GM06990 (cell line): ENCODE measurements around the gene UBE2D4.

ENCODE experiments used
- DNase-seq: peaks from one replicate; pipeline ENCODE4 v3.0.0-alpha.2; 2011; ENCODE audit not compliant: insufficient read length; ENCODE audit errors: extremely low read depth
- H3K27me3 ChIP-seq: replicated peaks from 2 replicates; pipeline ENCODE4 v1.6.0; 2011; ENCODE audit warnings: low read length; ENCODE audit not compliant: control insufficient read depth, insufficient read depth
- H3K36me3 ChIP-seq: 2 replicates; pipeline ENCODE4 v1.5.1; 2011; ENCODE audit warnings: low read length; ENCODE audit not compliant: control insufficient read depth, insufficient read depth
- H3K4me3 ChIP-seq: replicated peaks from 2 replicates; pipeline ENCODE4 v1.5.1; 2011; ENCODE audit warnings: low read depth, mild to moderate bottlenecking, control low read depth, low read length
- CTCF ChIP-seq: IDR thresholded peaks from 2 replicates; pipeline ENCODE4 v1.5.1; 2011; ENCODE audit warnings: low read length, control low read depth, mild to moderate bottlenecking, inconsistent platforms; ENCODE audit not compliant: insufficient read depth, poor library complexity, severe bottlenecking

The UBE2D4 gene

GRCh38 chr7:43942997-43943396 lies 16.8 kb downstream of the UBE2D4 start:
- TF ChIP-seq CTCF: no peak
- no peak overlapping the region for H3K4me3 ChIP-seq
- no peaks in the 10 kb centered on the region for H3K27me3 ChIP-seq
- no peaks in the 10 kb centered on the region for H3K36me3 ChIP-seq
- DNase-seq: no peak

- H3K36me3 ChIP-seq: no peaks in the 10 kb centered on the region
- no peak for TF ChIP-seq CTCF
- no peak overlapping the region for H3K4me3 ChIP-seq
- H3K27me3 ChIP-seq: no peaks in the 10 kb centered on the region
- no peak for DNase-seq
These were observed 17.4 kb downstream of the UBE2D4 start for GRCh38 chr7:43943417-43944187.

- H3K27me3 ChIP-seq: no peaks in the 10 kb centered on the region
- H3K4me3 ChIP-seq: no peak overlapping the region
- no peak for TF ChIP-seq CTCF
- DNase-seq: no peak
- no peaks in the 10 kb centered on the region for H3K36me3 ChIP-seq
These were observed 18.1 kb downstream of the UBE2D4 start for GRCh38 chr7:43944286-43944685.

- no peaks in the 10 kb centered on the region for H3K27me3 ChIP-seq
- H3K4me3 ChIP-seq: no peak overlapping the region
- peaks cover 1% of the 10 kb centered on the region; the same call in 1 of the 2 replicates for H3K36me3 ChIP-seq
- TF ChIP-seq CTCF: no peak
- DNase-seq: no peak
These were observed 25.8 kb downstream of the UBE2D4 start for GRCh38 chr7:43952028-43952427.

GRCh38 chr7:43953071-43953470 lies 26.8 kb downstream of the UBE2D4 start:
- TF ChIP-seq CTCF: no peak
- Histone ChIP-seq H3K4me3 (no peak overlapping the region), H3K27me3 (no peaks in the 10 kb centered on the region), H3K36me3 (peaks cover 1% of the 10 kb centered on the region; the same call in 1 of the 2 replicates)
- DNase-seq: no peak
